Upper lobe of left lung (tissue), 4 donors: ENCODE measurements around the gene DSTN.

Source experiments
- POLR2A ChIP-seq, 4 donors: fragments of 450-650 bp; IDR thresholded peaks; one replicate each; pipeline ENCODE4 v1.5.1; 2016 to 2017; ENCODE audit warnings: antibody characterized with exemption in 4 of 4, mild to moderate bottlenecking in 2 of 4
- POLR2AphosphoS5 ChIP-seq, 2 donors: sonication (generic); formaldehyde crosslinking; IDR thresholded peaks; one replicate each; pipeline ENCODE4 v1.5.1; 2017; ENCODE audit warnings: antibody characterized with exemption in 2 of 2
- TF ChIP-seq, protein P1 (sequence below), 6 experiments: fragments of 450-650 bp in 4 of 6; fragments of 200-600 bp in 2 of 6; sonication (generic) in 2 of 6; IDR thresholded peaks; one replicate each; pipeline ENCODE4 v1.5.1; 2016 to 2019; ENCODE audit warnings: antibody characterized with exemption in 6 of 6

GRCh38 chr20:17571153-17571527 is 1.3 kb downstream of the DSTN start:
- TF ChIP-seq, protein P1, sequence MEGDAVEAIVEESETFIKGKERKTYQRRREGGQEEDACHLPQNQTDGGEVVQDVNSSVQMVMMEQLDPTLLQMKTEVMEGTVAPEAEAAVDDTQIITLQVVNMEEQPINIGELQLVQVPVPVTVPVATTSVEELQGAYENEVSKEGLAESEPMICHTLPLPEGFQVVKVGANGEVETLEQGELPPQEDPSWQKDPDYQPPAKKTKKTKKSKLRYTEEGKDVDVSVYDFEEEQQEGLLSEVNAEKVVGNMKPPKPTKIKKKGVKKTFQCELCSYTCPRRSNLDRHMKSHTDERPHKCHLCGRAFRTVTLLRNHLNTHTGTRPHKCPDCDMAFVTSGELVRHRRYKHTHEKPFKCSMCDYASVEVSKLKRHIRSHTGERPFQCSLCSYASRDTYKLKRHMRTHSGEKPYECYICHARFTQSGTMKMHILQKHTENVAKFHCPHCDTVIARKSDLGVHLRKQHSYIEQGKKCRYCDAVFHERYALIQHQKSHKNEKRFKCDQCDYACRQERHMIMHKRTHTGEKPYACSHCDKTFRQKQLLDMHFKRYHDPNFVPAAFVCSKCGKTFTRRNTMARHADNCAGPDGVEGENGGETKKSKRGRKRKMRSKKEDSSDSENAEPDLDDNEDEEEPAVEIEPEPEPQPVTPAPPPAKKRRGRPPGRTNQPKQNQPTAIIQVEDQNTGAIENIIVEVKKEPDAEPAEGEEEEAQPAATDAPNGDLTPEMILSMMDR (IDR thresholded peaks at IDR 0.05), result no peak
- TF ChIP-seq POLR2A (IDR thresholded peaks at IDR 0.05) (no peak), POLR2AphosphoS5 (IDR thresholded peaks at IDR 0.05) (no peak)
